SKM-1 (cell line): Measurements from ENCODE around the gene TAS2R10.

Experiments used
- DNase-seq: peaks from one replicate; lab custom pipeline; 2025; ENCODE audit not compliant: unreplicated experiment; lab: John Stamatoyannopoulos, UW

The TAS2R10 gene

GRCh38 chr12:10779103-10779502 is 47.1 kb downstream of the TAS2R10 start:
- DNase-seq: no peak
